GM21390 (cell line): Measurements from ENCODE around the gene RPS6KA2.

Source experiments
- ATAC-seq: cut with Tn5 transposase; IDR thresholded peaks from one replicate; pipeline ENCODE4 v1.9.1; 2021; ENCODE audit not compliant: unreplicated experiment

Gene RPS6KA2

GRCh38 chr6:166473886-166474571 lies 153.0 kb downstream of the RPS6KA2 start:
- ATAC-seq, result no peak

- no peak for ATAC-seq
Observed at GRCh38 chr6:166472636-166473035, 154.4 kb downstream of the RPS6KA2 start.

GRCh38 chr6:166471797-166472260 lies 155.2 kb downstream of the RPS6KA2 start:
- no peak for ATAC-seq

GRCh38 chr6:166470863-166471410 lies 156.1 kb downstream of the RPS6KA2 start:
- ATAC-seq, result no peak

GRCh38 chr6:166470029-166470862 lies 156.8 kb downstream of the RPS6KA2 start:
- no peak for ATAC-seq

- ATAC-seq, result no peak
Observed at GRCh38 chr6:166469426-166469961, 157.6 kb downstream of the RPS6KA2 start.

- ATAC-seq, result no peak
Observed at GRCh38 chr6:166467436-166468000, 159.5 kb downstream of the RPS6KA2 start.

GRCh38 chr6:166466178-166467122 lies 160.6 kb downstream of the RPS6KA2 start:
- no peak for ATAC-seq

GRCh38 chr6:166465671-166466087 lies 161.4 kb downstream of the RPS6KA2 start:
- no peak for ATAC-seq

GRCh38 chr6:166465003-166465399 lies 162.1 kb downstream of the RPS6KA2 start:
- ATAC-seq, result no peak

- ATAC-seq, result no peak
Observed at GRCh38 chr6:166464068-166465002, 162.7 kb downstream of the RPS6KA2 start.

- ATAC-seq, result no peak
Observed at GRCh38 chr6:166463359-166464067, 163.5 kb downstream of the RPS6KA2 start.

- ATAC-seq, result no peak
Observed at GRCh38 chr6:166462461-166463135, 164.5 kb downstream of the RPS6KA2 start.

- no peak for ATAC-seq
Observed at GRCh38 chr6:166461821-166462460, 165.1 kb downstream of the RPS6KA2 start.

GRCh38 chr6:166460473-166461437 lies 166.3 kb downstream of the RPS6KA2 start:
- no peak for ATAC-seq

- no peak for ATAC-seq
Observed at GRCh38 chr6:166459906-166460305, 167.1 kb downstream of the RPS6KA2 start.
